Activated B cell treated with CpG ODN at 0.5 μM for 24 hours (primary cell): ENCODE measurements around the gene CHIT1. TPM values are rescaled to one million over a fixed set of nuclear protein-coding genes. Genes with fewer than 3 reads are reported as not detected.

Experiments
- ATAC-seq: fragments of 200-7000 bp; cut with Tn5 transposase; one replicate; pipeline ENCODE4 v1.10.0; 2021; ENCODE audit warnings: low read depth, mild to moderate bottlenecking, moderate library complexity
- CTCF ChIA-PET: fragments of 350-600 bp; sonication (Branson Sonifier 250); formaldehyde crosslinking; loops from one replicate; lab custom pipeline; 2021; ENCODE audit warnings: antibody characterized with exemption; lab: Charles Lee
- POLR2A ChIA-PET: fragments of 350-600 bp; sonication (Branson Sonifier 250); formaldehyde crosslinking; loops from one replicate; lab custom pipeline; 2021; ENCODE audit warnings: antibody characterized with exemption; lab: Charles Lee
- DNase-seq: peaks from one replicate; pipeline ENCODE4 v3.0.0; 2022
- H3K27ac Mint-ChIP-seq: one replicate; pipeline ENCODE4 v1.8.0; 2020; ENCODE audit warnings: mixed read lengths
- H3K27me3 Mint-ChIP-seq: one replicate; pipeline ENCODE4 v1.8.0; 2021; ENCODE audit warnings: mixed read lengths
- H3K36me3 Mint-ChIP-seq: one replicate; pipeline ENCODE4 v1.8.0; 2021; ENCODE audit warnings: low read depth, mixed read lengths
- H3K4me1 Mint-ChIP-seq: one replicate; pipeline ENCODE4 v1.8.0; 2021; ENCODE audit warnings: mixed read lengths
- H3K4me3 Mint-ChIP-seq: one replicate; pipeline ENCODE4 v1.8.0; 2020; ENCODE audit warnings: mild to moderate bottlenecking, mixed read lengths
- H3K9me3 Mint-ChIP-seq: one replicate; pipeline ENCODE4 v1.8.0; 2020; ENCODE audit warnings: mixed read lengths
- CTCF ChIP-seq: fragments of 200-600 bp; IDR thresholded peaks from one replicate; pipeline ENCODE4 v1.8.0; 2022; ENCODE audit warnings: antibody characterized with exemption, mild to moderate bottlenecking
- intact Hi-C: fragments of 100-400 bp; cut with micrococcal nuclease; formaldehyde crosslinking; loops from one replicate; pipeline ENCODE4 v1.15.1; 2024
- total RNA-seq: library from RNA; stranded (reverse); gene quantifications from 2 replicates; pipeline ENCODE4 v1.2.3, GENCODE V29; 2022

The CHIT1 gene
- total RNA-seq, 1 donor from 2014 or later: 6.6 TPM

- TF ChIP-seq CTCF: no peak
- H3K4me3 Mint-ChIP-seq: no peak overlapping the region
- no peak overlapping the region for H3K27ac Mint-ChIP-seq
- intact Hi-C loops: no loop called here
- peaks cover 19% of the 10 kb centered on the region for H3K27me3 Mint-ChIP-seq
- no peak for DNase-seq
- ATAC-seq: no peak
- no peaks in the 10 kb centered on the region for H3K4me1 Mint-ChIP-seq
- CTCF ChIA-PET: interaction anchor here (0.8 to 2.4 kb wide), 2 partner anchors 11 to 188 kb away, joined by 3 to 7 read pairs; no protein-coding TSS in a partner anchor
- no peaks in the 10 kb centered on the region for H3K9me3 Mint-ChIP-seq
- POLR2A ChIA-PET: no interaction called here
- H3K36me3 Mint-ChIP-seq: no peaks in the 10 kb centered on the region
Measured at GRCh38 chr1:203227371-203228083, 1.9 kb downstream of the CHIT1 start.

- ChIA-PET POLR2A (no interaction called here), CTCF (interaction anchor here (1.3 to 1.6 kb wide), 2 partner anchors 9 to 186 kb away, joined by 5 to 8 read pairs; no protein-coding TSS in a partner anchor)
- ATAC-seq (no peak), DNase-seq (no peak)
- no peak for TF ChIP-seq CTCF
- H3K4me1 Mint-ChIP-seq: no peaks in the 10 kb centered on the region
- H3K9me3 Mint-ChIP-seq: no peaks in the 10 kb centered on the region
- no peak overlapping the region for H3K4me3 Mint-ChIP-seq
- no peaks in the 10 kb centered on the region for H3K36me3 Mint-ChIP-seq
- H3K27ac Mint-ChIP-seq: no peak overlapping the region
- H3K27me3 Mint-ChIP-seq: peaks cover 14% of the 10 kb centered on the region
- intact Hi-C loops: no loop called here
Measured at GRCh38 chr1:203225071-203225470, 4.4 kb downstream of the CHIT1 start.

GRCh38 chr1:203223012-203223775 is 6.3 kb downstream of the CHIT1 start:
- Mint-ChIP-seq H3K36me3 (no peaks in the 10 kb centered on the region), H3K27ac (no peak overlapping the region), H3K4me1 (no peaks in the 10 kb centered on the region), H3K27me3 (peaks cover 17% of the 10 kb centered on the region), H3K4me3 (no peak overlapping the region), H3K9me3 (no peaks in the 10 kb centered on the region)
- DNase-seq: no peak
- intact Hi-C loops: no loop called here
- ChIA-PET POLR2A (no interaction called here), CTCF (no interaction called here)
- no peak for TF ChIP-seq CTCF
- ATAC-seq: no peak

- POLR2A ChIA-PET: no interaction called here
Measured at GRCh38 chr1:203219934-203220333, 9.5 kb downstream of the CHIT1 start.

More at GRCh38 chr1:203219934-203220333, 9.5 kb downstream of the CHIT1 start:
- H3K9me3 Mint-ChIP-seq: no peaks in the 10 kb centered on the region
- intact Hi-C loops: no loop called here
- peaks cover 18% of the 10 kb centered on the region for H3K27me3 Mint-ChIP-seq
- DNase-seq (no peak), ATAC-seq (no peak)
- H3K36me3 Mint-ChIP-seq: no peaks in the 10 kb centered on the region
- CTCF ChIA-PET: no interaction called here
- TF ChIP-seq CTCF: no peak
- H3K4me3 Mint-ChIP-seq: no peak overlapping the region
- no peak overlapping the region for H3K27ac Mint-ChIP-seq
- peaks cover 4% of the 10 kb centered on the region for H3K4me1 Mint-ChIP-seq
